Activated CD8-positive, alpha-beta T cell treated with anti-CD3 and anti-CD28 coated beads for 36 hours (primary cell): Measurements from ENCODE around the gene ACSF3. TPM values are rescaled to one million over a fixed set of nuclear protein-coding genes. Genes with fewer than 3 reads are reported as not detected.

Experiments
- ATAC-seq: fragments of 200-7000 bp; cut with Tn5 transposase; one replicate; pipeline ENCODE4 v1.10.0; 2021; ENCODE audit warnings: mild to moderate bottlenecking, moderate library complexity
- CTCF ChIA-PET: fragments of 350-600 bp; sonication (Branson Sonifier 250); formaldehyde crosslinking; loops from one replicate; lab custom pipeline; 2021; ENCODE audit warnings: antibody characterized with exemption; lab: Charles Lee
- POLR2A ChIA-PET: fragments of 350-600 bp; sonication (Branson Sonifier 250); formaldehyde crosslinking; loops from one replicate; lab custom pipeline; 2021; ENCODE audit warnings: antibody characterized with exemption; lab: Charles Lee
- DNase-seq: peaks from one replicate; pipeline ENCODE4 v3.0.0-alpha.2; 2020
- H3K27ac Mint-ChIP-seq: one replicate; pipeline ENCODE4 v1.8.0; 2021; ENCODE audit warnings: mild to moderate bottlenecking, mixed read lengths
- H3K27me3 Mint-ChIP-seq: one replicate; pipeline ENCODE4 v1.8.0; 2021; ENCODE audit warnings: mixed read lengths
- H3K36me3 Mint-ChIP-seq: one replicate; pipeline ENCODE4 v1.8.0; 2021; ENCODE audit warnings: low read depth, mixed read lengths
- H3K4me1 Mint-ChIP-seq: one replicate; pipeline ENCODE4 v1.8.0; 2021; ENCODE audit warnings: low read depth, mixed read lengths
- H3K4me3 Mint-ChIP-seq: one replicate; pipeline ENCODE4 v1.8.0; 2021; ENCODE audit warnings: mild to moderate bottlenecking, moderate library complexity, mixed read lengths
- H3K9me3 Mint-ChIP-seq: one replicate; pipeline ENCODE4 v1.8.0; 2021; ENCODE audit warnings: mixed read lengths
- CTCF ChIP-seq: fragments of 200-600 bp; IDR thresholded peaks from one replicate; pipeline ENCODE4 v1.8.0; 2022; ENCODE audit warnings: antibody characterized with exemption, mild to moderate bottlenecking
- intact Hi-C: fragments of 100-400 bp; cut with micrococcal nuclease; formaldehyde crosslinking; loops from one replicate; pipeline ENCODE4 v1.10.0; 2022
- total RNA-seq, 2 experiments: library from RNA; stranded (reverse); gene quantifications; one replicate each; pipeline ENCODE4 v1.2.3, GENCODE V29; 2021

The ACSF3 gene
- total RNA-seq, 2 experiments from 2014 or later, result 44.6 to 45.9 TPM

GRCh38 chr16:89177501-89177900 is 83.8 kb downstream of the ACSF3 start:
- no peaks in the 10 kb centered on the region for H3K4me1 Mint-ChIP-seq

DNA sequence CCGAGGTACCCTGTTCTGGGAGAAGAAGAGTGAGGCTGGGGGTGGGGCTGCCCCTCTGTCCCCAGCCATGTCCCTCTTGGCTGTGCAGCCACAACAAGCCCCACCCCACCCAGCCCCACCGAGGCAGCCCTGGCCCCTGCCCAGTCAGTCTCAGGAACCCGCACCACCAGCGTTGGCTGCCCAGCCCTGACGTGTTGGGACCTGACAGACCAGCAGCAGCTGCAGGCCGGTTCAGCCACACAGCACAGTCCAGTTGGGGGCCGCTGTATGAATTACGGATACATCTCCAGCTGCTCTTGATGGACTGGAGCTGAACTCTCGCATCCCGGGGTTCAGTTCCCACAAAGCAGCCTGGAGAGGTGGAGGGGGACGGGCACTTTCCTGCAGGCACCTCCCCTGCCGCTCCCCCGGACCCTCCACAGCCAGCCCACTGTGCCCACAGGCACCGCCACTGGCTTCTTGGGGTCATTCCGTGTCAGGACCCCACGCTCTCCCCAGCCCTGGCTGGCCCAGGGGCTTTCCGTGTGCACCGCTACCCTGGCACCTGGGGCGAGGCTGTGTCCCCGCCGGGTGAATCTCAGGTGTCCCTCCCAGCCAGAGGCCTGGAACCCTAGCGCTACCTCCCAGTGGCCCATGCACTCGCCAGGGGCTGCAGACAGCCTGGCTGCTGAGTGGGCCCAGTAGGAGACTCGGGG is 84.9 kb downstream of the ACSF3 start:
- no peak for TF ChIP-seq CTCF
- intact Hi-C loops, result loop anchor here (10.0 kb wide), 1 partner anchor 354 kb away; no protein-coding TSS in a partner anchor
- POLR2A ChIA-PET, result no interaction called here
- H3K4me3 Mint-ChIP-seq, result no peak overlapping the region
- H3K27me3 Mint-ChIP-seq, result no peaks in the 10 kb centered on the region
- CTCF ChIA-PET, result interaction anchor here (1.1 kb wide), 1 partner anchor 61 kb away, joined by 4 read pairs; no protein-coding TSS in a partner anchor
- no peaks in the 10 kb centered on the region for H3K36me3 Mint-ChIP-seq
- H3K4me1 Mint-ChIP-seq, result no peaks in the 10 kb centered on the region
- H3K27ac Mint-ChIP-seq, result no peak overlapping the region
- H3K9me3 Mint-ChIP-seq, result no peaks in the 10 kb centered on the region
- DNase-seq (no peak), ATAC-seq (no peak)

More at GRCh38 chr16:89177501-89177900, 83.8 kb downstream of the ACSF3 start:
- H3K9me3 Mint-ChIP-seq, result no peaks in the 10 kb centered on the region
- no peak for DNase-seq
- no peak for ATAC-seq
- H3K4me3 Mint-ChIP-seq, result no peak overlapping the region
- intact Hi-C loops, result loop anchor here (10.0 kb wide), 1 partner anchor 353 kb away; no protein-coding TSS in a partner anchor
- no peaks in the 10 kb centered on the region for H3K36me3 Mint-ChIP-seq
- H3K27ac Mint-ChIP-seq, result no peak overlapping the region
- CTCF ChIA-PET, result interaction anchor here (1.1 kb wide), 1 partner anchor 62 kb away, joined by 4 read pairs; no protein-coding TSS in a partner anchor
- TF ChIP-seq CTCF, result no peak
- POLR2A ChIA-PET, result interaction anchor here (1.2 kb wide), 1 partner anchor 10 kb away, joined by 5 read pairs; no protein-coding TSS in a partner anchor
- no peaks in the 10 kb centered on the region for H3K27me3 Mint-ChIP-seq

- DNase-seq, result no peak
- Mint-ChIP-seq H3K27ac (no peak overlapping the region), H3K9me3 (no peaks in the 10 kb centered on the region), H3K27me3 (no peaks in the 10 kb centered on the region), H3K4me3 (no peak overlapping the region), H3K36me3 (no peaks in the 10 kb centered on the region), H3K4me1 (no peaks in the 10 kb centered on the region)
- no peak for ATAC-seq
- intact Hi-C loops, result loop anchor here (10.0 kb wide), 1 partner anchor 354 kb away; no protein-coding TSS in a partner anchor
- ChIA-PET POLR2A (no interaction called here), CTCF (no interaction called here)
- no peak for TF ChIP-seq CTCF
Measured at GRCh38 chr16:89179148-89179484, 85.5 kb downstream of the ACSF3 start.

DNA sequence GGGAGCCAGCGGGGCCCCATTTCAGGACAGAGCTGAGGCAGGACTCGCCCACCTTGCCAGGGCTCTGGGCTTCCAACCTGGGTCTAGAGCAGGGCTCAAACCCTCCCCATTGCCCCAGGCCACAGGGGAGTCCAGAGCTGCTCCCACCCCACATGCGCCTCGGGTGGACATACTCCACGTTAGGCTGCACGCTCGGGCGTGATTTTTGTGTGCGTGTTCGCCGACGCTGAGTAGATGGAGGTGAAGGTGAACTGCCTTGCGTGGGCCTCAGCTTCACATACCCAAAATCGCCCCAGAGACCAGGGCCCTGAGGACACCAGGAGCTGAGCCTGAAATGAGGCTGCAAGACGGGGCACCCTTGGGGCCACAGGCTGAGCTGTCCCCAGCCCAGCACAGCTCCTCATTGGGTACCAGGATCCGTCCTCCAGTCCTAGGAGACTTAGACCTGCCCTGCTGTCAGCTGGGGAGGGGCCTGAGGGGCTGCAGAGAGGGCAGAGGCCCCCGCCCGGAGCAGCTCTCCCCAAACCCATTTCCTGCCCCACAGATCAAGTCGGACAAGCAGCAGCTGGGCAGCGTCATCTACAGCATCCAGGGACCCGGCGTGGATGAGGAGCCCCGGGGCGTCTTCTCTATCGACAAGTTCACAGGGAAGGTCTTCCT is 86.1 kb downstream of the ACSF3 start:
- no peaks in the 10 kb centered on the region for H3K36me3 Mint-ChIP-seq
- no peaks in the 10 kb centered on the region for H3K9me3 Mint-ChIP-seq
- no peaks in the 10 kb centered on the region for H3K27me3 Mint-ChIP-seq
- H3K4me3 Mint-ChIP-seq, result no peak overlapping the region
- ATAC-seq (no peak), DNase-seq (no peak)
- intact Hi-C loops, result loop anchor here (10.0 kb wide), 1 partner anchor 355 kb away; no protein-coding TSS in a partner anchor
- TF ChIP-seq CTCF, result no peak
- ChIA-PET POLR2A (no interaction called here), CTCF (no interaction called here)
- H3K4me1 Mint-ChIP-seq, result no peaks in the 10 kb centered on the region
- no peak overlapping the region for H3K27ac Mint-ChIP-seq

DNA sequence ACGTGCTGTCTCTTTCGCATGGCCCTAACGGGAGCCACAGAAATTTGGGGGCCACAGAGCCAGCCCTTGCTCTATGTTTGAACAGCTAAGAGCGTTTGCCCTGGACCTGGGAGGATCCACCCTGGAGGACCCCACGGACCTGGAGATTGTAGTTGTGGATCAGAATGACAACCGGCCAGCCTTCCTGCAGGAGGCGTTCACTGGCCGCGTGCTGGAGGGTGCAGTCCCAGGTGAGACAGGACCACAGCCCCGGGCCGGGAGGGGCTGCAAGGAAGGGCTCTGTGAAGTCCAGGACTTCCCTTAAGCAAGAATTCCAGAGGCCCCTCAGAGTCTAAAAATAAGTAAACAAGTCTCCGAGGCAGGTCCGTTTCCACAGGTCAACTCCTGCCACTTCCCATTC is 89.8 kb downstream of the ACSF3 start:
- ATAC-seq, result no peak
- CTCF ChIA-PET, result no interaction called here
- Mint-ChIP-seq H3K27me3 (no peaks in the 10 kb centered on the region), H3K9me3 (no peaks in the 10 kb centered on the region), H3K36me3 (no peaks in the 10 kb centered on the region), H3K27ac (no peak overlapping the region), H3K4me1 (peaks cover 5% of the 10 kb centered on the region), H3K4me3 (no peak overlapping the region)
- no peak for DNase-seq
- TF ChIP-seq CTCF, result no peak
- intact Hi-C loops, result no loop called here
- POLR2A ChIA-PET, result no interaction called here
